ENCODE data around the gene UMODL1.

The UMODL1 gene

DNA sequence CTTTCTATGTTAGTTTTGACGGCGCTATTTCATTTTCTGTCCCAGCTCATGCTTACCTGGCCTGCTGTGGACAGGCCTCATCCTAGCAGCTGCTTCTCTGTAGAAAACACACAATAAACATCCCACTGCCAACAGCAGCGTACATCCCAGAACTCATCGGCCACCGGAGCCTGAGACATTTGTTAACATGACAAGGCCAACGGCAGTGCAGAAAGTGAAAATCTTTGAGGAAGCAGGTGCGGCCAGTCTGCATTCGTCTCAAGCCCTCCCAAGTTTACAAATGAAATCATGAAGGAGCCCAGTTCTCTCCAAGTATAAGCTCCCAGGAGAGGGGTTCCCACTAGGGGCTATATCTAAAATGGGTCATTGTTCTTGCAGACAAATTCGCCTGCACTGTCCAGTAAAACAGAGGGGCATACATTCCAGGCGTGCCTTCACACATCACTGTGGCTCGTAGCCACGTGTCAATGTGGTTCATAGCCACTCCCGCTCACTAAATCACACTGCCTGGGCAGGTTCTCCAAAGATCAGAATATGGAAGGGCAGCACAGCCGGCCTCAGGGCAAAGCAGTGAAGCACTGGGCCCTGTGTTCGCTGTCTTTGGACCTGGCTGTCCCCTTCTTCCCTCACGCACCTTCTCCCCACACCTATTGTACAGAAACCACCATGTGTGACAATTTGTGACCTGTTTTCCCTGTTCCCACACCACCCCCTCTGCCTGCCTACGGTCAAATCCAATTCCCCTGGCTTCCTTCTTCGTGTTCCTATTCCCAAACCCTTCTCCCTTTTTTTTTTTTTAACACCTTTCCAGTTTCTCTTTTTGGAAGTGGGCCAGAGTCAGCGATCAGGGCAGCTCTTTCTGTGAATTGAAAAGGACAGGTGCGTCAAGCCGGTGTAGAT lies 120.8 kb downstream of the UMODL1 start:
- POLR2A ChIA-PET, result no interaction called here
- H3K4me1 ChIP-seq (ENCODE audit: control insufficient read depth, insufficient read depth, low read length), result no peaks in the 10 kb centered on the region
- no peaks in the 10 kb centered on the region for H3K36me3 ChIP-seq (ENCODE audit: control insufficient read depth in 2 of 2, insufficient read depth in 1 of 2, low read length in 2 of 2)
- no peak overlapping the region for H3K4me3 ChIP-seq (ENCODE audit: low read depth, low read length)
- H3K9me3 ChIP-seq (ENCODE audit: control insufficient read depth, insufficient read depth, low read depth, low read length), result no peaks in the 10 kb centered on the region
- no peak for TF ChIP-seq ZNF830 (tag by site-specific recombination; IDR thresholded peaks at IDR 0.05; ENCODE audit: low read depth)
- TF ChIP-seq ZFHX2 (tag by site-specific recombination; conservative IDR thresholded peaks at IDR 0.05), result peak; percentile 81
- TF ChIP-seq EGR2 (tag by site-specific recombination; IDR thresholded peaks at IDR 0.05; ENCODE audit: low read depth), result peak; percentile 87
- CTCF ChIA-PET, result no interaction called here
- H3K27ac ChIP-seq (ENCODE audit: extremely low read depth, low read depth, low read length), result no peak overlapping the region

Data from HEK293 (cell line).